IMR-90 (cell line): ENCODE data around the gene ZNFX1.

ENCODE experiments used
- CEBPB ChIP-seq: IDR thresholded peaks from 2 replicates; pipeline ENCODE4 v1.6.1; 2012; ENCODE audit warnings: low read depth, low read length, improper control_type of control experiment
- CTCF ChIP-seq: conservative IDR thresholded peaks from 2 replicates; pipeline ENCODE4 v1.5.1; 2012; ENCODE audit warnings: mild to moderate bottlenecking, low read depth, low read length, improper control_type of control experiment
- RFX5 ChIP-seq: IDR thresholded peaks from 2 replicates; pipeline ENCODE4 v1.8.0; 2012; ENCODE audit warnings: low read depth, mild to moderate bottlenecking, low read length, moderate library complexity

- TF ChIP-seq CTCF (no peak), CEBPB (no peak), RFX5 (no peak)
Measured at GRCh38 chr20:49297605-49298530, 20.0 kb upstream of the ZNFX1 start.
